ENCODE measurements around the gene C3orf52.

The C3orf52 gene

GRCh38 chr3:112167758-112168157, 81.6 kb downstream of the C3orf52 start:
- Histone ChIP-seq H3K27me3 (ENCODE audit: control insufficient read depth, insufficient read depth, low read length) (no peaks in the 10 kb centered on the region), H3K9ac (ENCODE audit: low read depth, low read length) (no peak overlapping the region), H3K9me3 (ENCODE audit: control insufficient read depth, insufficient read depth, low read length) (peaks cover 3% of the 10 kb centered on the region), H3K4me3 (ENCODE audit: low read depth, low read length) (no peak overlapping the region), H3K36me3 (ENCODE audit: control insufficient read depth, insufficient read depth, low read length) (no peaks in the 10 kb centered on the region), H3K4me1 (ENCODE audit: control insufficient read depth, insufficient read depth, low read length) (no peaks in the 10 kb centered on the region)

Measured in iPS-15b (cell line).